ENCODE data around the gene SLC25A45.

Gene SLC25A45

GRCh38 chr11:65341856-65342255 is 40.6 kb downstream of the SLC25A45 start:
- TF ChIP-seq EZH2phosphoT487 (IDR thresholded peaks at IDR 0.05; ENCODE audit: borderline replicate concordance) (no peak), CTCF (conservative IDR thresholded peaks at IDR 0.05; ENCODE audit: low read length) (no peak)
- peaks cover 65% of the 10 kb centered on the region; the same call in 1 of the 2 replicates for H3K36me3 ChIP-seq (ENCODE audit: insufficient read depth, low read length)
- H3K9me3 ChIP-seq (ENCODE audit: insufficient read depth, low read depth, low read length), result no peaks in the 10 kb centered on the region
- H3F3A ChIP-seq (ENCODE audit: low read depth), result no peaks in the 10 kb centered on the region
- no peak overlapping the region for H2AFZ ChIP-seq (ENCODE audit: low read length)
- H3K79me2 ChIP-seq (ENCODE audit: insufficient read depth, low read length), result peaks cover 41% of the 10 kb centered on the region
- no peak overlapping the region for H3K4me2 ChIP-seq (ENCODE audit: low read depth, low read length, poor library complexity, severe bottlenecking)
- H3K9ac ChIP-seq (ENCODE audit: low read depth, low read length, poor library complexity, severe bottlenecking), result no peak overlapping the region
- H3K27me3 ChIP-seq (ENCODE audit: insufficient read depth, low read length, poor library complexity, severe bottlenecking), result no peaks in the 10 kb centered on the region
- peaks cover 17% of the 10 kb centered on the region for H3K4me1 ChIP-seq (ENCODE audit: insufficient read depth, low read length, poor library complexity, severe bottlenecking)
- H3K9me2 ChIP-seq (replicated peaks; ENCODE audit: low read depth, low read length), result no peaks in the 10 kb centered on the region
- H3K4me3 ChIP-seq (ENCODE audit: low read length, poor library complexity, severe bottlenecking), result no peak overlapping the region
- peaks cover 28% of the 10 kb centered on the region for H4K20me1 ChIP-seq (ENCODE audit: insufficient read depth, low read length, poor library complexity, severe bottlenecking)

- TF ChIP-seq EZH2phosphoT487 (IDR thresholded peaks at IDR 0.05; ENCODE audit: borderline replicate concordance) (no peak), CTCF (conservative IDR thresholded peaks at IDR 0.05; ENCODE audit: low read length) (no peak)
- no peak overlapping the region for H3K9ac ChIP-seq (ENCODE audit: low read depth, low read length, poor library complexity, severe bottlenecking)
- H3K27me3 ChIP-seq (ENCODE audit: insufficient read depth, low read length, poor library complexity, severe bottlenecking), result no peaks in the 10 kb centered on the region
- peaks cover 49% of the 10 kb centered on the region; the same call in 1 of the 2 replicates for H3K36me3 ChIP-seq (ENCODE audit: insufficient read depth, low read length)
- peaks cover 57% of the 10 kb centered on the region for H3K79me2 ChIP-seq (ENCODE audit: insufficient read depth, low read length)
- H3K4me2 ChIP-seq (ENCODE audit: low read depth, low read length, poor library complexity, severe bottlenecking), result no peak overlapping the region
- no peaks in the 10 kb centered on the region for H3K9me2 ChIP-seq (replicated peaks; ENCODE audit: low read depth, low read length)
- H3K4me3 ChIP-seq (ENCODE audit: low read length, poor library complexity, severe bottlenecking), result no peak overlapping the region
- no peaks in the 10 kb centered on the region for H3K9me3 ChIP-seq (ENCODE audit: insufficient read depth, low read depth, low read length)
- H3K4me1 ChIP-seq (ENCODE audit: insufficient read depth, low read length, poor library complexity, severe bottlenecking), result peaks cover 22% of the 10 kb centered on the region
- H4K20me1 ChIP-seq (ENCODE audit: insufficient read depth, low read length, poor library complexity, severe bottlenecking), result peaks cover 32% of the 10 kb centered on the region
- H2AFZ ChIP-seq (ENCODE audit: low read length), result no peak overlapping the region
- H3F3A ChIP-seq (ENCODE audit: low read depth), result no peaks in the 10 kb centered on the region
Observed at GRCh38 chr11:65340226-65340625, 42.2 kb downstream of the SLC25A45 start.

- H3F3A ChIP-seq (ENCODE audit: low read depth), result no peaks in the 10 kb centered on the region
- H4K20me1 ChIP-seq (ENCODE audit: insufficient read depth, low read length, poor library complexity, severe bottlenecking), result peaks cover 44% of the 10 kb centered on the region
- H3K4me2 ChIP-seq (ENCODE audit: low read depth, low read length, poor library complexity, severe bottlenecking), result peak overlapping the region; percentile 52
- H2AFZ ChIP-seq (ENCODE audit: low read length), result no peak overlapping the region
- peaks cover 32% of the 10 kb centered on the region for H3K4me1 ChIP-seq (ENCODE audit: insufficient read depth, low read length, poor library complexity, severe bottlenecking)
- H3K9me3 ChIP-seq (ENCODE audit: insufficient read depth, low read depth, low read length), result no peaks in the 10 kb centered on the region
- H3K9me2 ChIP-seq (replicated peaks; ENCODE audit: low read depth, low read length), result no peaks in the 10 kb centered on the region
- H3K36me3 ChIP-seq (ENCODE audit: insufficient read depth, low read length), result peaks cover 34% of the 10 kb centered on the region; the same call in 1 of the 2 replicates
- H3K27me3 ChIP-seq (ENCODE audit: insufficient read depth, low read length, poor library complexity, severe bottlenecking), result no peaks in the 10 kb centered on the region
- peaks cover 72% of the 10 kb centered on the region for H3K79me2 ChIP-seq (ENCODE audit: insufficient read depth, low read length)
- TF ChIP-seq CTCF (conservative IDR thresholded peaks at IDR 0.05; ENCODE audit: low read length), result no peak
- TF ChIP-seq EZH2phosphoT487 (IDR thresholded peaks at IDR 0.05; ENCODE audit: borderline replicate concordance), result no peak
- no peak overlapping the region for H3K4me3 ChIP-seq (ENCODE audit: low read length, poor library complexity, severe bottlenecking)
- peak overlapping the region; percentile 12 for H3K9ac ChIP-seq (ENCODE audit: low read depth, low read length, poor library complexity, severe bottlenecking)
Observed at GRCh38 chr11:65338676-65339075, 43.8 kb downstream of the SLC25A45 start.
